Tibial artery (tissue), 4 donors: ENCODE data around the gene MAST4.

ENCODE experiments used
- DNase-seq, 2 donors: peaks; one replicate each; pipeline ENCODE4 v3.0.0-alpha.2; 2019
- H3K27ac ChIP-seq, 2 donors: fragments of 200-600 bp; sonication (generic) in 1 of 2; 1 replicate in 1 of 2; 2 replicates in 1 of 2; pipeline ENCODE4 v1.5.1; 2018 to 2019; ENCODE audit warnings: mild to moderate bottlenecking in 1 of 2
- H3K27me3 ChIP-seq, 2 donors: fragments of 200-600 bp; sonication (generic) in 1 of 2; one replicate each; pipeline versions ENCODE4 v1.5.1 to v1.6.0; 2016 to 2019
- H3K36me3 ChIP-seq, 3 donors: fragments of 200-600 bp; sonication (generic) in 2 of 3; one replicate each; pipeline ENCODE4 v1.5.1; 2016 to 2019; ENCODE audit warnings: mild to moderate bottlenecking in 2 of 3
- H3K4me1 ChIP-seq, 4 donors: fragments of 200-600 bp; sonication (generic) in 2 of 4; 1 replicate in 3 of 4; 2 replicates in 1 of 4; pipeline ENCODE4 v1.5.1; 2016 to 2019
- H3K4me3 ChIP-seq, 2 donors: fragments of 200-600 bp; sonication (generic) in 1 of 2; 1 replicate in 1 of 2; 2 replicates in 1 of 2; pipeline ENCODE4 v1.5.1; 2018 to 2019; ENCODE audit warnings: mild to moderate bottlenecking in 2 of 2
- H3K9me3 ChIP-seq, 3 donors: fragments of 200-600 bp; sonication (generic) in 1 of 3; one replicate each; pipeline ENCODE4 v1.5.1; 2016 to 2019
- CTCF ChIP-seq, 2 experiments: fragments of 200-600 bp in 1 of 2; fragments of 450-650 bp in 1 of 2; IDR thresholded peaks; one replicate each; pipeline ENCODE4 v1.5.1; 2017 to 2019; ENCODE audit warnings: antibody characterized with exemption in 2 of 2, mild to moderate bottlenecking in 1 of 2, moderate library complexity in 1 of 2
- intact Hi-C: fragments of 100-400 bp; cut with DNase I; formaldehyde crosslinking; loops from one replicate; pipeline ENCODE4 v1.15.0; 2023; ENCODE audit warnings: low total_unique reads

The MAST4 gene

DNA sequence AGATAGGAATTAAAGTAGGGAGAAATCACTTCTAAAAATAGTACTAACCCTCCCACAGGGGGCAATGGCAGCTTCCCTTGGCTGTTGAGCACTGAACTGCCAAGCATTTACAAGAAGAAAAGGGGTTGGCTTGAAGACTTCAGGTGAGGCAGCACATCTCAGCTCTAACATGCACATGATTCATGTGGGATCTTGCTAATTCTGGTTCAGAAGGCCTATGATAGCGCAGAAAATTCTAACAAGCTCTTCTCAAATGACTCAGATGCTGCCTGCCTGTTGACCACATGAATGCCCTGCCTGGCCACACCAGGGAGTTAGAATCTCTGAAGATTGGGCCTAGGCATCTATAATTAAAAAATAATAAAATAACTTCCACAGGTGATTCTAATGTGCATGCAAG, 577.8 kb downstream of the MAST4 start:
- H3K4me3 ChIP-seq, result no peak overlapping the region
- H3K27me3 ChIP-seq, result no peaks in the 10 kb centered on the region
- H3K27ac ChIP-seq, result no peak overlapping the region
- H3K36me3 ChIP-seq, result peaks cover 0 to 4% (median 0%) of the 10 kb centered on the region in 3 donors
- DNase-seq, result no peak
- TF ChIP-seq CTCF (IDR thresholded peaks at IDR 0.05), result no peak
- intact Hi-C loops, result no loop called here
- H3K9me3 ChIP-seq, result no peaks in the 10 kb centered on the region
- no peaks in the 10 kb centered on the region for H3K4me1 ChIP-seq

GRCh38 chr5:67176936-67177335, 580.7 kb downstream of the MAST4 start:
- Histone ChIP-seq H3K4me1 (peaks cover 0 to 4% (median 1%) of the 10 kb centered on the region in 4 donors), H3K4me3 (no peak overlapping the region), H3K27ac (no peak overlapping the region), H3K36me3 (no peaks in the 10 kb centered on the region), H3K27me3 (no peaks in the 10 kb centered on the region), H3K9me3 (no peaks in the 10 kb centered on the region)
- DNase-seq, result no peak
- TF ChIP-seq CTCF (IDR thresholded peaks at IDR 0.05), result no peak
- intact Hi-C loops, result no loop called here

DNA sequence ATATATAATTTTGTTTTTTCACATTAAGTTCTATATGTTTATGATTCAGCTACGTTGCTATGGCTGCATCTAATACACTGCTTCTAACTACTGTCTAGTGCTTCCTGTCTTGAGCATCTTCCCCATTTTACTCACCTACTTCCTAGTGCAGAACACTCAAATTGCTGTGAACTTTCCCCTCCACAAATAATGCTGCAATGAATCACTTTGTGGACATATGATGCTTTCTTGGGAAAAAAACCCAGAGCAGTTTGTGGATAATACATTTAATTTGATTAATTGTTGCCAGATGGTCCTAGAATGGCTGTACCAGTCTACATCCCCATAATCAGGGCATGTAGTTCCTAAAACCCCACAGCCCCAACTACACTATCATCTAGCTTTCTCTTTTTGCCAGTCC, 581.9 kb downstream of the MAST4 start:
- intact Hi-C loops, result no loop called here
- no peak for TF ChIP-seq CTCF (IDR thresholded peaks at IDR 0.05)
- no peak overlapping the region for H3K4me3 ChIP-seq
- H3K27ac ChIP-seq, result no peak overlapping the region
- H3K9me3 ChIP-seq, result no peaks in the 10 kb centered on the region
- no peak for DNase-seq
- H3K27me3 ChIP-seq, result no peaks in the 10 kb centered on the region
- peaks cover 0 to 14% (median 11%) of the 10 kb centered on the region in 4 donors for H3K4me1 ChIP-seq
- H3K36me3 ChIP-seq, result no peaks in the 10 kb centered on the region

DNA sequence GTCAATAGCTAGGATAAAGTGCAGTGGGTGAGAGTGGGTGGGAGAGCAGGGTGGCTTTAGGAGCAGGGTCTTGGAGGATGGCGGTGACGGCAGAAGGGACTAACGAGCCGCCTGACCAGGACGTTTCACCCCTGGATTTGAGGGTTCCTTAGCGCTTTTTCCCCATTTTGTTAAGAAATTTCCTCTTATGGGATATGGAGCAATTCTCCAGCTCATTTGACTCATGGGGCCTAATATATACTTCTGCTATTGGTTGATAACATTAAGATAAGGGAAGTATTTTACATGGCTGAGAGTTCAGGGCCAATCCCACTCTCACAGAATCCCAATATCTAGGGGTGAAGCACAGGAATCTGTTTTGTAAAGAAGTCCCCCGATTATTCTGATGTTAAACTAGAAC, 582.8 kb downstream of the MAST4 start:
- Histone ChIP-seq H3K27ac (no peak overlapping the region), H3K4me3 (no peak overlapping the region), H3K4me1 (peaks cover 0 to 15% (median 13%) of the 10 kb centered on the region in 4 donors), H3K27me3 (no peaks in the 10 kb centered on the region), H3K9me3 (no peaks in the 10 kb centered on the region), H3K36me3 (no peaks in the 10 kb centered on the region)
- no peak for TF ChIP-seq CTCF (IDR thresholded peaks at IDR 0.05)
- intact Hi-C loops, result no loop called here
- DNase-seq, result no peak

GRCh38 chr5:67179697-67180361, 583.6 kb downstream of the MAST4 start:
- no peaks in the 10 kb centered on the region for H3K27me3 ChIP-seq
- H3K36me3 ChIP-seq, result no peaks in the 10 kb centered on the region
- intact Hi-C loops, result no loop called here
- no peak overlapping the region for H3K27ac ChIP-seq
- H3K9me3 ChIP-seq, result no peaks in the 10 kb centered on the region
- no peak overlapping the region for H3K4me3 ChIP-seq
- no peak for TF ChIP-seq CTCF (IDR thresholded peaks at IDR 0.05)
- no peak for DNase-seq
- H3K4me1 ChIP-seq, result peaks cover 0 to 15% (median 13%) of the 10 kb centered on the region in 4 donors
